ENCODE data around the gene PCNX1.

The PCNX1 gene

DNA sequence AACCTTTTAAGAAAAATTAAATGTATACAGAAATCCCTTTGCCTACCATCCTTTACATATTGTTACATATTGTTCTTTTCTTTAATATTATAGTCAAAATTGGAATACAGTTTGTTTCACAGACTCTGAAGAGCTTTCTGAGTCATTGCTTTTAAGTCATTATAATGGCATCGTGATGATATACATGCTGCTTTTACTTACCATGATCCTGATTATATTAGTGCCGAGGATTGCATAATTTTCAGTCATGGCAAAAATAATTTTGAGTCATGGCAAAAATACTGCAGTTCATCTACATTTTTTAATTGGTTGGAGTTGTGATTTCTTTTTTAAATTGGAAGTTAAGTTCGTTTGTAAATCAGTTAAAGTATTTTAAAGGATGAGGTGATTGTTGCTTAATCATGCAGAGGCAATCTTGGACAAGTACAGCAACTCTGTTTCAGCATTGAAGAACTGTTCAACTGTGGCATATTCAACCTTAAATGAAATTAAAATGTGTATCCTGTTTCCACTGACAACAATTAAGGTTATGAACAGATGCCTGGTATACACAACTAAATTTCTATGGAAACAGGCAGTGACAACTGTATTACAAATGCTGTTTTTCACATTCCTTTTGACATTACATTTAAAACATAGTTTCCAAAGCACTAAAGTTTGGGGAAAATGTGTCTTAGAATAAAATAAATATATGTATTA, 142.3 kb downstream of the PCNX1 start:
- no peak for TF ChIP-seq EGR1 (IDR thresholded peaks at IDR 0.05)
- TF ChIP-seq, protein P1, sequence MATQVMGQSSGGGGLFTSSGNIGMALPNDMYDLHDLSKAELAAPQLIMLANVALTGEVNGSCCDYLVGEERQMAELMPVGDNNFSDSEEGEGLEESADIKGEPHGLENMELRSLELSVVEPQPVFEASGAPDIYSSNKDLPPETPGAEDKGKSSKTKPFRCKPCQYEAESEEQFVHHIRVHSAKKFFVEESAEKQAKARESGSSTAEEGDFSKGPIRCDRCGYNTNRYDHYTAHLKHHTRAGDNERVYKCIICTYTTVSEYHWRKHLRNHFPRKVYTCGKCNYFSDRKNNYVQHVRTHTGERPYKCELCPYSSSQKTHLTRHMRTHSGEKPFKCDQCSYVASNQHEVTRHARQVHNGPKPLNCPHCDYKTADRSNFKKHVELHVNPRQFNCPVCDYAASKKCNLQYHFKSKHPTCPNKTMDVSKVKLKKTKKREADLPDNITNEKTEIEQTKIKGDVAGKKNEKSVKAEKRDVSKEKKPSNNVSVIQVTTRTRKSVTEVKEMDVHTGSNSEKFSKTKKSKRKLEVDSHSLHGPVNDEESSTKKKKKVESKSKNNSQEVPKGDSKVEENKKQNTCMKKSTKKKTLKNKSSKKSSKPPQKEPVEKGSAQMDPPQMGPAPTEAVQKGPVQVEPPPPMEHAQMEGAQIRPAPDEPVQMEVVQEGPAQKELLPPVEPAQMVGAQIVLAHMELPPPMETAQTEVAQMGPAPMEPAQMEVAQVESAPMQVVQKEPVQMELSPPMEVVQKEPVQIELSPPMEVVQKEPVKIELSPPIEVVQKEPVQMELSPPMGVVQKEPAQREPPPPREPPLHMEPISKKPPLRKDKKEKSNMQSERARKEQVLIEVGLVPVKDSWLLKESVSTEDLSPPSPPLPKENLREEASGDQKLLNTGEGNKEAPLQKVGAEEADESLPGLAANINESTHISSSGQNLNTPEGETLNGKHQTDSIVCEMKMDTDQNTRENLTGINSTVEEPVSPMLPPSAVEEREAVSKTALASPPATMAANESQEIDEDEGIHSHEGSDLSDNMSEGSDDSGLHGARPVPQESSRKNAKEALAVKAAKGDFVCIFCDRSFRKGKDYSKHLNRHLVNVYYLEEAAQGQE (IDR thresholded peaks at IDR 0.05; ENCODE audit: low read depth): no peak
- no peak for TF ChIP-seq CREB1 (IDR thresholded peaks at IDR 0.05; ENCODE audit: low read depth)
- TF ChIP-seq FOXM1 (IDR thresholded peaks at IDR 0.05; ENCODE audit: borderline replicate concordance, low read depth): no peak
- no peak for TF ChIP-seq TCF12 (IDR thresholded peaks at IDR 0.05; ENCODE audit: low read depth)
- TF ChIP-seq, protein P2, sequence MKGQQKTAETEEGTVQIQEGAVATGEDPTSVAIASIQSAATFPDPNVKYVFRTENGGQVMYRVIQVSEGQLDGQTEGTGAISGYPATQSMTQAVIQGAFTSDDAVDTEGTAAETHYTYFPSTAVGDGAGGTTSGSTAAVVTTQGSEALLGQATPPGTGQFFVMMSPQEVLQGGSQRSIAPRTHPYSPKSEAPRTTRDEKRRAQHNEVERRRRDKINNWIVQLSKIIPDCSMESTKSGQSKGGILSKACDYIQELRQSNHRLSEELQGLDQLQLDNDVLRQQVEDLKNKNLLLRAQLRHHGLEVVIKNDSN (IDR thresholded peaks at IDR 0.05): no peak
- no peak for TF ChIP-seq CEBPB (IDR thresholded peaks at IDR 0.05)
- TF ChIP-seq TEAD4 (IDR thresholded peaks at IDR 0.05): no peak
- no peak for TF ChIP-seq EP300 (IDR thresholded peaks at IDR 0.05; ENCODE audit: borderline replicate concordance)
- TF ChIP-seq TAF1 (IDR thresholded peaks at IDR 0.05; ENCODE audit: low read depth): no peak
- TF ChIP-seq YY1 (IDR thresholded peaks at IDR 0.05; ENCODE audit: low read depth): no peak
- no peak for TF ChIP-seq ZBTB7A (IDR thresholded peaks at IDR 0.05; ENCODE audit: low read depth)
- TF ChIP-seq NFIC (IDR thresholded peaks at IDR 0.05): no peak
- no peak for TF ChIP-seq RAD21 (IDR thresholded peaks at IDR 0.05; ENCODE audit: low read depth)
- TF ChIP-seq, protein P3, sequence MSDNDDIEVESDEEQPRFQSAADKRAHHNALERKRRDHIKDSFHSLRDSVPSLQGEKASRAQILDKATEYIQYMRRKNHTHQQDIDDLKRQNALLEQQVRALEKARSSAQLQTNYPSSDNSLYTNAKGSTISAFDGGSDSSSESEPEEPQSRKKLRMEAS (IDR thresholded peaks at IDR 0.05): no peak

DNA sequence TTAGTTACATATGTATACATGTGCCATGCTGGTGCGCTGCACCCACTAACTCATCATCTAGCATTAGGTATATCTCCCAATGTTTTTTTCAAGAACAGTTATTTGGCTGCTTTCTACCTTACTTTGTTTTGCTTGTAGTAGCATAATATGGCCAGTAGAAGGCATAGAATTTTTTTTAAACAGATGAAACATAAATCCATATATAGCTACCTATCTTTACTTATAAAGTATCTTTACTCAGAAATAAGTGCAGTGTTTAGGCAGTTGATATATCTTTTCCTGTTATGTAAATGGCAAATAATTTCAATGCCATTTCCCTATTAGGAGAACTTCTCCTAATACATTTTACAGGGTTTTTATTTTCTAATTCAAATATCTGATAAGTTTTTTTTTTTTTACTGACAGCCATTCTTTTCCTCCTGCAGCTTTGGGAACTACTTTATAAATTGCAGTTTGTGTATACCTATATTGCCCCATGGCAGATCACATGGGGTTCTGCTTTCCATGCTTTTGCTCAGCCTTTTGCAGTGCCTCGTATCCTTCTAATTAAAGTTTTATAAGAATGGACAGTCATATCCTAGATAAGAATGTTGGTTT, 143.1 kb downstream of the PCNX1 start:
- TF ChIP-seq NFIC (IDR thresholded peaks at IDR 0.05) (no peak), CEBPB (IDR thresholded peaks at IDR 0.05) (no peak), EGR1 (IDR thresholded peaks at IDR 0.05) (no peak), TEAD4 (IDR thresholded peaks at IDR 0.05) (no peak), RAD21 (IDR thresholded peaks at IDR 0.05; ENCODE audit: low read depth) (no peak), ZBTB7A (IDR thresholded peaks at IDR 0.05; ENCODE audit: low read depth) (no peak), FOXM1 (IDR thresholded peaks at IDR 0.05; ENCODE audit: borderline replicate concordance, low read depth) (no peak)

DNA sequence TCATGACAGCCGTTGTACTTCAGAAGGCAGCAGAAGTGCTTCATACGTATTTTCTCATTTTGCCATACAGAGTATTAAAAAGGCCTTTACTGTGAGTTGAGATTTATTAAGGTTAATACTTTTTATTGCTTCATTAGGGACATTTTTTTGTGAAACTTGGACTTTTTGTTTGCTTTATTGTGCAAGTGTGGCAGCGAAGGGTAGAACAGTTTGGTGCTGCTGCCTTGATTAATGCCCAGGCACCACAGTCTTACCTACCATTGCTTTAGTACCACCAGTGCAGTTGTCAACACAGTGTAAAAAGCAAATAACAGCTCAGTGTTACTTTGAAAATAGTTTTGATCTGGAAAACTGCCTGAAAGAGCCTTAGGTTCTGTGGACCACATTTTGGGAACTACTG, 147.4 kb downstream of the PCNX1 start:
- TF ChIP-seq TAF1 (IDR thresholded peaks at IDR 0.05; ENCODE audit: low read depth): no peak
- TF ChIP-seq RAD21 (IDR thresholded peaks at IDR 0.05; ENCODE audit: low read depth): no peak
- no peak for TF ChIP-seq TCF12 (IDR thresholded peaks at IDR 0.05; ENCODE audit: low read depth)
- no peak for TF ChIP-seq CEBPB (IDR thresholded peaks at IDR 0.05)
- TF ChIP-seq, protein P1 (IDR thresholded peaks at IDR 0.05; ENCODE audit: low read depth): no peak
- TF ChIP-seq, protein P3 (IDR thresholded peaks at IDR 0.05): no peak
- TF ChIP-seq TEAD4 (IDR thresholded peaks at IDR 0.05): no peak
- no peak for TF ChIP-seq ZBTB7A (IDR thresholded peaks at IDR 0.05; ENCODE audit: low read depth)
- TF ChIP-seq YY1 (IDR thresholded peaks at IDR 0.05; ENCODE audit: low read depth): no peak
- no peak for TF ChIP-seq CREB1 (IDR thresholded peaks at IDR 0.05; ENCODE audit: low read depth)
- TF ChIP-seq FOXM1 (IDR thresholded peaks at IDR 0.05; ENCODE audit: borderline replicate concordance, low read depth): no peak
- no peak for TF ChIP-seq NFIC (IDR thresholded peaks at IDR 0.05)
- TF ChIP-seq EP300 (IDR thresholded peaks at IDR 0.05; ENCODE audit: borderline replicate concordance): no peak
- TF ChIP-seq EGR1 (IDR thresholded peaks at IDR 0.05): no peak
- TF ChIP-seq, protein P2 (IDR thresholded peaks at IDR 0.05): no peak

DNA sequence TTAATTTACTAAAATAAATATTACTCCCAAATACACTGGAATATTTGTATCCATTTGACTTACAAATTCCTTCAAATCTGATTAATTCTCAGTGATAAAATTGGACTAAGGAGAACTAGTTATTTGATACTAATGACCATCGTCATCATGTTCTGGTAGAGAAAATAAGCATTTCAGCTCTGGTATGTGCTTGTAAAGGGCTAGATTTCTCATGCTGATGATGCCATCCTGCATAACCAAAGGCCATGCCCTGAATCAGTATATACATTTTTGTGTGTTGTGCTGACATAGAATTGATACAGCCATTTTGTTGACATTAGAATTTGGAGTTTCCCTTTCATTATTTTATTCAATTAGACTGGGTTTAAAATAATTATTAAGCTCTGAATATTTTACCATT, 148.9 kb downstream of the PCNX1 start:
- TF ChIP-seq TAF1 (IDR thresholded peaks at IDR 0.05; ENCODE audit: low read depth): no peak
- TF ChIP-seq RAD21 (IDR thresholded peaks at IDR 0.05; ENCODE audit: low read depth): no peak
- TF ChIP-seq ZBTB7A (IDR thresholded peaks at IDR 0.05; ENCODE audit: low read depth): no peak
- TF ChIP-seq, protein P3 (IDR thresholded peaks at IDR 0.05): no peak
- no peak for TF ChIP-seq EP300 (IDR thresholded peaks at IDR 0.05; ENCODE audit: borderline replicate concordance)
- no peak for TF ChIP-seq TCF12 (IDR thresholded peaks at IDR 0.05; ENCODE audit: low read depth)
- TF ChIP-seq CEBPB (IDR thresholded peaks at IDR 0.05): no peak
- TF ChIP-seq NFIC (IDR thresholded peaks at IDR 0.05): no peak
- no peak for TF ChIP-seq TEAD4 (IDR thresholded peaks at IDR 0.05)
- no peak for TF ChIP-seq CREB1 (IDR thresholded peaks at IDR 0.05; ENCODE audit: low read depth)
- TF ChIP-seq, protein P1 (IDR thresholded peaks at IDR 0.05; ENCODE audit: low read depth): no peak
- no peak for TF ChIP-seq YY1 (IDR thresholded peaks at IDR 0.05; ENCODE audit: low read depth)
- no peak for TF ChIP-seq FOXM1 (IDR thresholded peaks at IDR 0.05; ENCODE audit: borderline replicate concordance, low read depth)
- TF ChIP-seq EGR1 (IDR thresholded peaks at IDR 0.05): no peak
- TF ChIP-seq, protein P2 (IDR thresholded peaks at IDR 0.05): no peak

Measured in Ishikawa (cell line).